ENCODE measurements around the gene ENDOU.
A peak's percentile ranks its signal among the peaks of the same experiment; 100 is the strongest.

GRCh38 chr12:47742253-47742825 is 17.0 kb upstream of the ENDOU start:
- TF ChIP-seq CTCF (IDR thresholded peaks at IDR 0.05) (peak in 3 of 4 experiments; percentile 92 to 94 (median 93)), EP300 (IDR thresholded peaks at IDR 0.05) (no peak)

All from gastroesophageal sphincter (tissue), 3 donors.